Psoas muscle (tissue), 8 donors: ENCODE data around the gene CDKN2D. TPM values are rescaled to one million over a fixed set of nuclear protein-coding genes. Genes with fewer than 3 reads are reported as not detected.
A peak's percentile ranks its signal among the peaks of the same experiment; 100 is the strongest.

ENCODE experiments used
- ATAC-seq, 4 donors: fragments of 200-7000 bp; cut with Tn5 transposase; one replicate each; pipeline ENCODE4 v1.9.1; 2020; ENCODE audit warnings: moderate library complexity in 3 of 4, mild to moderate bottlenecking in 2 of 4
- DNase-seq, 2 donors: peaks; one replicate each; pipeline ENCODE4 v3.0.0-alpha.2; 2020
- H3K27ac ChIP-seq: fragments of 200-600 bp; one replicate; pipeline ENCODE4 v1.8.0; 2022
- H3K27me3 ChIP-seq, 3 donors: fragments of 200-600 bp in 1 of 3; one replicate each; pipeline versions ENCODE4 v1.6.1 to v1.8.0; 2013 to 2022; ENCODE audit warnings: low read length in 2 of 3, mild to moderate bottlenecking in 2 of 3, moderate library complexity in 1 of 3; ENCODE audit not compliant: insufficient read depth in 3 of 3
- H3K36me3 ChIP-seq, 2 donors: fragments of 200-600 bp in 1 of 2; one replicate each; pipeline versions ENCODE4 v1.6.1 to v1.8.0; 2013 to 2022; ENCODE audit warnings: low read depth in 1 of 2, mild to moderate bottlenecking in 1 of 2, moderate library complexity in 1 of 2; ENCODE audit not compliant: insufficient read depth in 1 of 2
- H3K4me1 ChIP-seq: fragments of 200-600 bp; one replicate; pipeline ENCODE4 v1.8.0; 2022
- H3K4me3 ChIP-seq: fragments of 200-600 bp; one replicate; pipeline ENCODE4 v1.8.0; 2022; ENCODE audit warnings: mild to moderate bottlenecking
- H3K9me3 ChIP-seq: fragments of 200-600 bp; one replicate; pipeline ENCODE4 v1.8.0; 2022
- CTCF ChIP-seq: fragments of 200-600 bp; IDR thresholded peaks from one replicate; pipeline ENCODE4 v1.8.0; 2022; ENCODE audit warnings: antibody characterized with exemption
- WGBS, 3 donors: extraction: QIAGEN DNeasy Blood & Tissue Kit; methylation state at CpG; one replicate each; pipeline versions ENCODE4 v1.1.6 to v1.1.7; 2013; 5-methylcytosine and 5-hydroxymethylcytosine counted together
- intact Hi-C, 2 donors: fragments of 100-400 bp; cut with DNase I; formaldehyde crosslinking; loops; one replicate each; pipeline versions ENCODE4 v1.11.0 to v1.14.2; 2022
- polyA plus RNA-seq, 3 donors: library from polyadenylated mRNA; stranded (reverse); fragments of 200-250 nt; gene quantifications; one replicate each; pipeline ENCODE4 v1.2.3, GENCODE V29; 2013
- total RNA-seq, 4 donors: library from RNA; stranded (reverse); fragmentation: NEBNext Ultra II Directional in 2 of 4; extraction: Animal tissue kit (Norgen Biotek cat#: 25700) in 2 of 4; gene quantifications; one replicate each; pipeline versions ENCODE4 v1.2.1 to v1.2.4, GENCODE V29; 2021 to 2023
- donor health status: healthy with polysubstance abuse.
- donor health status: DM: no; HTN: no; CAD: no; lungs with moderate emphysema.
- donor health status: Bipolar disorder and iron deficiency.
- donor health status: healthy.
- donor health status: DM: yes; HTN: yes; CAD: no.
- donor health status: DM: no; HTN: no; CAD: no.
- donor health status: DM: no; HTN: no; CAD: no.
- donor health status: DM: yes; HTN: yes; CAD: no.

CDKN2D gene
- total and polyA plus RNA-seq, 7 donors, result 6.1 to 29.2 (median 13.1) TPM

GRCh38 chr19:10546817-10547216, 22.0 kb downstream of the CDKN2D start:
- 88 to 90% (median 89%) methylated on average over 17 of the region's 17 CpGs for WGBS, 3 donors
- no peak overlapping the region for H3K27ac ChIP-seq
- no peak overlapping the region for H3K4me3 ChIP-seq
- H3K36me3 ChIP-seq, result peaks cover 0 to 67% of the 10 kb centered on the region in 2 donors
- ATAC-seq, result no peak
- peaks cover 11% of the 10 kb centered on the region for H3K4me1 ChIP-seq
- no peak for DNase-seq
- no peaks in the 10 kb centered on the region for H3K9me3 ChIP-seq
- TF ChIP-seq CTCF, result no peak
- H3K27me3 ChIP-seq, result no peaks in the 10 kb centered on the region
- intact Hi-C loops, result no loop called here

- peaks cover 11% of the 10 kb centered on the region for H3K4me1 ChIP-seq
- peaks cover 0 to 47% of the 10 kb centered on the region in 2 donors for H3K36me3 ChIP-seq
- H3K27ac ChIP-seq, result peak overlapping the region; percentile 85
- 46 to 59% (median 48%) methylated on average over 23 of the region's 23 CpGs for WGBS, 3 donors
- no peaks in the 10 kb centered on the region for H3K27me3 ChIP-seq
- DNase-seq (no peak), ATAC-seq (peak in 1 of 4 donors; percentile 6)
- no peak for TF ChIP-seq CTCF
- no peaks in the 10 kb centered on the region for H3K9me3 ChIP-seq
- intact Hi-C loops, result loop anchor here in 1 of 2 donors (5.0 kb wide), 1 partner anchor 38 kb away; no protein-coding TSS in a partner anchor
- peak overlapping the region; percentile 81 for H3K4me3 ChIP-seq
Observed at GRCh38 chr19:10544753-10545251, 24.0 kb downstream of the CDKN2D start.

GRCh38 chr19:10544242-10544752, 24.5 kb downstream of the CDKN2D start:
- intact Hi-C loops, result loop anchor here in 1 of 2 donors (5.0 kb wide), 1 partner anchor 37 kb away; no protein-coding TSS in a partner anchor
- H3K4me3 ChIP-seq, result peak overlapping the region; percentile 81
- peak overlapping the region; percentile 85 for H3K27ac ChIP-seq
- no peaks in the 10 kb centered on the region for H3K27me3 ChIP-seq
- DNase-seq (no peak), ATAC-seq (peak; percentile 29 to 52 (median 40))
- 19 to 23% (median 21%) methylated on average over 19 to 22 of the region's 22 CpGs for WGBS, 3 donors
- TF ChIP-seq CTCF, result no peak
- peaks cover 11% of the 10 kb centered on the region for H3K4me1 ChIP-seq
- H3K36me3 ChIP-seq, result peaks cover 0 to 42% of the 10 kb centered on the region in 2 donors
- no peaks in the 10 kb centered on the region for H3K9me3 ChIP-seq

GRCh38 chr19:10543420-10544241, 25.1 kb downstream of the CDKN2D start, which contains the start of gene ATG4D:
TSS of gene ATG4D (plus strand) at chr19:10543904. CDS start at chr19:10544091, 187 bp downstream.
- TF ChIP-seq CTCF, result no peak
- Histone ChIP-seq H3K4me1 (peaks cover 11% of the 10 kb centered on the region), H3K9me3 (no peaks in the 10 kb centered on the region), H3K27me3 (no peaks in the 10 kb centered on the region), H3K27ac (peak within 1 kb of the TSS; percentile 85), H3K4me3 (peak within 1 kb of the TSS; percentile 81), H3K36me3 (peaks cover 0 to 35% of the 10 kb centered on the region in 2 donors)
- 1 to 2% (median 1%) methylated on average over 41 to 79 of the region's 79 CpGs for WGBS, 3 donors
- intact Hi-C loops, result loop anchor here in 1 of 2 donors (5.0 kb wide), 1 partner anchor 36 kb away; no protein-coding TSS in a partner anchor
- DNase-seq (peak; percentile 79 to 89), ATAC-seq (peak; percentile 89 to 94 (median 92))
